Chondrocyte (in vitro differentiated cells): ENCODE measurements around the gene FBXL20. TPM values are rescaled to one million over a fixed set of nuclear protein-coding genes. Genes with fewer than 3 reads are reported as not detected.
"Not testable (repeated sequence)": the region's sequence is repeated elsewhere in the genome, so short reads cannot be mapped to it uniquely, and the experiment has no call there.

Experiments
- DNase-seq: peaks from one replicate; pipeline ENCODE4 v3.0.0; 2021; ENCODE audit warnings: mixed read lengths, low spot score
- H3K27ac Mint-ChIP-seq: one replicate; pipeline ENCODE4 v1.8.0; 2021; ENCODE audit warnings: mild to moderate bottlenecking, moderate library complexity, mixed read lengths; ENCODE audit not compliant: unreplicated experiment
- H3K27me3 Mint-ChIP-seq: 2 replicates; pipeline ENCODE4 v1.8.0; 2021; ENCODE audit warnings: low read depth, mixed read lengths
- H3K36me3 Mint-ChIP-seq: 2 replicates; pipeline ENCODE4 v1.8.0; 2021; ENCODE audit warnings: low read depth, mixed read lengths
- H3K4me1 Mint-ChIP-seq: 2 replicates; pipeline ENCODE4 v1.8.0; 2021; ENCODE audit warnings: low read depth, mild to moderate bottlenecking, mixed read lengths
- H3K4me3 Mint-ChIP-seq: one replicate; pipeline ENCODE4 v1.8.0; 2021; ENCODE audit warnings: mild to moderate bottlenecking, moderate library complexity, mixed read lengths; ENCODE audit not compliant: unreplicated experiment
- H3K9me3 Mint-ChIP-seq: 2 replicates; pipeline ENCODE4 v1.8.0; 2021; ENCODE audit warnings: low read depth, mixed read lengths
- CTCF ChIP-seq: fragments of 200-600 bp; sonication (generic); IDR thresholded peaks from 2 replicates; pipeline ENCODE4 v1.5.0; 2021; ENCODE audit warnings: antibody characterized with exemption, mild to moderate bottlenecking, moderate library complexity
- total RNA-seq: library from RNA; stranded (reverse); gene quantifications from 3 replicates; pipeline ENCODE4 v1.2.1, GENCODE V29; 2021

The FBXL20 gene
- total RNA-seq, 1 donor from 2014 or later, result 21.8 TPM

DNA sequence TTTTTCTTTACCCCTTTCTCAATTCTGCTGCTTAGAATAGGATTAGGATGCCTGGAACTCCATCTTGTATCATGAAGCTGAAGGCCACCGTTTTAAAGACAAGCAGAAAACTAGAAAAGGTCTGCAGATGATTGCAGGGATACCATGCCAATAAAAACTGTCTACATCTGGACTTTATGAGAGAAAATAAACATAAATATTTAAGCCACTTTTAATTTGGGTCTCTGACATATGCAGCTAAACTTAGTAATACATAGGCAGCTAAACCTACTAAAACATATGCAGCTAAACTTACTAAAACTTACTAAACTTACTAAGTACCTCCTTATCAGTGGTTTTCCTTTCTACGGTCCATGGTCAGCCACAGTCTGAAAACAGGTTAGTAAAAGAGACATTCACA, 48.4 kb downstream of the FBXL20 start:
- Mint-ChIP-seq H3K36me3 (no peaks in the 10 kb centered on the region), H3K27ac (no peak overlapping the region), H3K4me3 (no peak overlapping the region), H3K4me1 (peaks cover 18% of the 10 kb centered on the region), H3K9me3 (no peaks in the 10 kb centered on the region), H3K27me3 (no peaks in the 10 kb centered on the region)
- DNase-seq, result no peak
- TF ChIP-seq CTCF, result no peak

DNA sequence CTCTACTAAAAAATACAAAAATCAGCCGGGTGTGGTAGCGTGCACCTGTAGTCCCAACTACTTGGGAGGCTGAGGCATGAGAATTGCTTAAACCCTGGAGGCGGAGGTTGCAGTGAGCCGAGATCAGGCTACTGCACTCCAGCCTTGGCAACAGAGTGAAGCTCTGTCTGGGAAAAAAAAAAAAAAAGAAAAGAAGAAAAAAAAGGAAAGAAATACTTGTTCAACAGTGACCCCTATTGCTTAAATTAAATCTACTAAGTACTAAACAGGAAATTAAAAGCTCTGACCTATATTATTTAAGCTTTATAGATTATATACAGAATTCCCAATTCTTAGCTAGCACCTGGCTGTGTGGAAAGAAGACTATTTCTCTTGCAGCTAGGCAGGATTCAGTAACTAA, 48.9 kb downstream of the FBXL20 start:
- no peak overlapping the region for H3K4me3 Mint-ChIP-seq

DNA sequence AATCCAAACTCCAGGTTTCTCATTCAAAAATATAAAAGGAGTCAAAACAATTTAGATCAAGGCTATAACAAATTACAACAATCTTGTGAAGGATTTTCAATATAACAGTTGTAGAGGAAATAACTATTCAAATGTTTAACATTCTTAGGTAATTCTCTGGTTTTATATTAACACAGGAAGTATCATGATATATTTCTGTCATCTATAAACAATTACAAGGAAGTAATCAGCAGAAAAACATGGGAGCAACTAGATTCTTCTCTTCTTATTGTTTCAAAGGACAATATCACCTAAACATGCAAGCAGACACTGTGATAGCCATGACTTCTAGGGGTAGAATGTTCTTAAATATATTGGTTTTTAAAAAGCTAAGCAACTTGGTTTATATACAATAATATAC, 49.9 kb downstream of the FBXL20 start:
- Mint-ChIP-seq H3K4me1 (peaks cover 12% of the 10 kb centered on the region), H3K9me3 (no peaks in the 10 kb centered on the region), H3K27ac (no peak overlapping the region), H3K4me3 (no peak overlapping the region), H3K27me3 (no peaks in the 10 kb centered on the region), H3K36me3 (no peaks in the 10 kb centered on the region)
- no peak for DNase-seq
- TF ChIP-seq CTCF, result no peak

More for the DNA sequence above, 48.9 kb downstream of the FBXL20 start:
- Mint-ChIP-seq H3K36me3 (no peaks in the 10 kb centered on the region), H3K9me3 (no peaks in the 10 kb centered on the region), H3K27me3 (no peaks in the 10 kb centered on the region), H3K4me1 (peaks cover 16% of the 10 kb centered on the region), H3K27ac (no peak overlapping the region)
- TF ChIP-seq CTCF, result peak; percentile 63
- no peak for DNase-seq

DNA sequence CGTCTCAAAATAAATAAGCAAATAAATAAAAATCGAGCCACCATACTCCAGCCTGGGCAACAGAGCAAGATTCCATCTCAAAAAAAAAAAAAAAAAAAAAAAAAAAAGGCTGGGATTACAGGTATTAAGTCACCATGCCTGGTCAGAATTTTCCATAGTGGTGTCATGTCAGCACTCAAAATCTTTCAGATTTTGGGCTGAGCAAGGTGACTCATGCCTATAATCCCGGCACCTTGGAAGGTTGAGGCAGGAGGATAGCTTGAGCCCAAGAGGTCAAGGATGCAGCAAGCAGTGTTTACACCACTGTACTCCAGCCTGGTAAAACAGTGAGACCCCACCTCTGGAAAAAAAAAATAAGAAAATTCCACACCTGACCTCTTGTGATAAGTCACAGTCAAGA, 52.2 kb downstream of the FBXL20 start:
- H3K4me3 Mint-ChIP-seq, result no peak overlapping the region
- DNase-seq, result no peak
- peaks cover 12% of the 10 kb centered on the region for H3K4me1 Mint-ChIP-seq
- no peaks in the 10 kb centered on the region for H3K9me3 Mint-ChIP-seq
- TF ChIP-seq CTCF, result no peak
- H3K27me3 Mint-ChIP-seq, result no peaks in the 10 kb centered on the region
- H3K36me3 Mint-ChIP-seq, result no peaks in the 10 kb centered on the region
- no peak overlapping the region for H3K27ac Mint-ChIP-seq

DNA sequence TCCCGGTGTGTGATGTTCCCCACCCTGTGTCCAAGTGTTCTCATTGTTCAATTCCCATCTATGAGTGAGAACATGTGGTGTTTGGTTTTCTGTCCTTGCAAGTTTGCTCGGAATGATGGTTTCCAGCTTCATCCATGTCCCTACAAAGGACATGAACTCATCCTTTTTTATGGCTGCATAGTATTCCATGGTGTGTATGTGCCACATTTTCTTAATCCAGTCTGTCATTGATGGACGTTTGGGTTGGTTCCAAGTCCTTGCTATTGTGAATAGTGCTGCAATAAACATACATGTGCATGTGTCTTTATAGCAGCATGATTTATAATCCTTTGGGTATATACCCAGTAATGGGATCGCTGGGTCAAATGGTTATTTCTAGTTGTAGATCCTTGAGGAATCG, 54.6 kb downstream of the FBXL20 start:
- DNase-seq, H3K4me3 Mint-ChIP-seq, H3K36me3 Mint-ChIP-seq, H3K4me1 Mint-ChIP-seq, H3K9me3 Mint-ChIP-seq, H3K27me3 Mint-ChIP-seq, H3K27ac Mint-ChIP-seq: not testable (repeated sequence)

DNA sequence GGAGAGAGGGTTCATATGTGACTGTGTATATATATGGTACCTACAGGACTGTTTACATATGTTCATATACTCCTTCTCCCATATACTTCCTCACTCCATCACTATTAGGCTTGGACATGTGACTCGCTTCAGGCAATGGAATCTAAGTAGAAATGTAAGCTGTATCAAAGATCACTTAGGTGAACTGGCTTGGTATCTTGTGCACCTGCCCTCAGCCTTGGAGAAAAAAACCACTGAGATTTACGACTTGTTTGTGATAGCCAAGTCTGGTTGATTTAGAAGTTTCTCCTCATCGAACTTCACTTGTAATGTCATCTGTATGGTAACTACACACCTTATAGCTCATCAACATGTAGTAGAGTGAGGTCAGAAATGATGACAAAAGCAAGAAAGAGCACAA, 59.9 kb downstream of the FBXL20 start:
- no peaks in the 10 kb centered on the region for H3K27me3 Mint-ChIP-seq
- H3K9me3 Mint-ChIP-seq, result no peaks in the 10 kb centered on the region
- no peak overlapping the region for H3K27ac Mint-ChIP-seq
- no peak for DNase-seq
- H3K4me3 Mint-ChIP-seq, result no peak overlapping the region
- H3K4me1 Mint-ChIP-seq, result no peaks in the 10 kb centered on the region
- peaks cover 6% of the 10 kb centered on the region for H3K36me3 Mint-ChIP-seq
- no peak for TF ChIP-seq CTCF
